PFSK-1 (cell line): ENCODE data around the gene GAGE12E.
"Not testable (repeated sequence)": the region's sequence is repeated elsewhere in the genome, so short reads cannot be mapped to it uniquely, and the experiment has no call there.

Experiments
- FOXP2 ChIP-seq: optimal IDR thresholded peaks from 2 replicates; pipeline ENCODE3; 2011; ENCODE audit warnings: borderline replicate concordance, control low read depth, inconsistent platforms; ENCODE audit not compliant: insufficient read depth; ENCODE audit errors: extremely low read length, extremely low read depth
- POLR2AphosphoS5 ChIP-seq: IDR thresholded peaks from 2 replicates; pipeline ENCODE4 v1.6.1; 2012; ENCODE audit warnings: low read depth, mild to moderate bottlenecking, control low read depth, low read length, moderate library complexity
- SIN3A ChIP-seq: IDR thresholded peaks from 2 replicates; pipeline ENCODE4 v1.6.1; 2012; ENCODE audit warnings: mild to moderate bottlenecking, low read length, moderate library complexity, borderline replicate concordance; ENCODE audit not compliant: insufficient read depth

GAGE12E gene

GRCh38 chrX:49598720-49599119 lies 47.6 kb downstream of the GAGE12E start, which contains the start of gene GAGE1:
GAGE1 (plus strand) TSS chrX:49599020; CDS start chrX:49600175, 1,155 bp downstream.
- TF ChIP-seq FOXP2, SIN3A, POLR2AphosphoS5: not testable (repeated sequence)
